Activated CD4-positive, CD25-positive, alpha-beta regulatory T cell treated with anti-CD3 and anti-CD28 coated beads, Interleukin-2, amount 50 U/mL, for 16 hours (primary cell): ENCODE measurements around the gene PCNX3.

Experiments used
- DNase-seq: peaks from one replicate; pipeline ENCODE4 v3.0.0-alpha.2; 2020; ENCODE audit warnings: low read depth, low spot score

The PCNX3 gene

DNA sequence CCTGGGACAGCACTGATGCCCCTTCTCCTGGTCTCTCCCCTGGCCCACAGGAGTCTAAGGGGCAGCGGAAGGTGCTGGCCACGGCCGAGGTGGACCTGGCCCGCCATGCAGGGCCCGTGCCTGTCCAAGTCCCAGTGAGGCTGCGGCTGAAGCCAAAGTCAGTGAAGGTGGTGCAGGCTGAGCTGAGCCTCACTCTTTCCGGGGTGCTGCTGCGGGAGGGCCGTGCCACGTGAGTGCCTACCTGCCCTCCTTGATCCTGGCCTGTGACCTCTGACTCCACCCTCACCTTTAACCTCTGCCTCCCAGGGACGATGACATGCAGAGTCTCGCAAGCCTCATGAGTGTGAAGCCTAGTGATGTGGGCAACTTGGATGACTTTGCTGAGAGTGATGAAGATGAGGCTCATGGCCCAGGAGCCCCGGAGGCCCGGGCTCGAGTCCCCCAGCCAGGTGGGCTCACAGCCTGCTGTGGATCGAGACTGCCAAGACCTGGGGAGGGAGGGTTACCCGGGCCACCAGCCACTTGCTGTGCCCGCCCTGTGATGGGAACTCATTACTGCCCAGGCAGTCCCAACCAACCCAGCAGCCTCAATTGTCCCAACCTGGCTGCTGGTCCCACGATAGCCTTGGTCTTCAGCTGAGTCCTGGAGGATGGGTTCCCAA, 35.4 kb upstream of the PCNX3 start:
- no peak for DNase-seq

DNA sequence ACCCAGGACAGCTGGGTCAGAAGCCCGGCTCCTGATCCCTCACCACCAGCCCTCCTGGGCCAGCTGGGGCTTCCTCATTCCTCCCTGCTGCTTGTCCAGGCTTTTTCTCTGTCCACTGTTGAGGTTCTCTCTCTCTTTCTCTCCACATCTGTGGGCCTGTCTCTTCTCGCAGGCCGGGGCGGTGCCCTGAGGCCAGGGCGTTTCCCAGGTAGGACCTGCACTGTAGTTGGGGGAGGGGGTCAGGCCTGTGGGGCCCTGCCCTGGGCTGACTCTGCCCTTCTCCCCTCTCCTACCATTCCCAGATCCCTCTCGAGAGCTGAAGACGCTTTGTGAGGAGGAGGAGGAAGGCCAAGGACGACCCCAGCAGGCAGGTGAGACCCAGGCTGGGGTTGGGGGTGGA, 34.8 kb upstream of the PCNX3 start:
- no peak for DNase-seq

DNA sequence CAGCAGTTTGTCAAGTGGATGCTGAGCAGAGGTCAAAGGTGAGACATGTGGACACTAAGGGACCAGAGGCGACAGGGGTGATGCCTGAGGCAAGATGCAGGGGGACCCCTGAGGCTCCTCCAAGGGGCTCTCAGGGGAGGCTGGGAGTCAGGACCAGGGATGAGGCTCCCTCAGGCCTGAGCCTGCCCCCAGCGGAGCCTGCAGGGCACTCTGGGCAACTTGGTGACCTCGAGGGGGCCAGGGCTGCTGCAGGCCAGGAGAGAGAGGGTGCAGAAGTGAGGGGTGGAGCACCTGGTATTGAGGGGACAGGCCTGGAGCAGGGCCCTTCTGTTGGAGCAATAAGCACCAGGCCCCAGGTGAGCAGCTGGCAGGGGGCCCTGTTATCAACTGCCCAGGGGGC, 33.6 kb upstream of the PCNX3 start:
- no peak for DNase-seq

DNA sequence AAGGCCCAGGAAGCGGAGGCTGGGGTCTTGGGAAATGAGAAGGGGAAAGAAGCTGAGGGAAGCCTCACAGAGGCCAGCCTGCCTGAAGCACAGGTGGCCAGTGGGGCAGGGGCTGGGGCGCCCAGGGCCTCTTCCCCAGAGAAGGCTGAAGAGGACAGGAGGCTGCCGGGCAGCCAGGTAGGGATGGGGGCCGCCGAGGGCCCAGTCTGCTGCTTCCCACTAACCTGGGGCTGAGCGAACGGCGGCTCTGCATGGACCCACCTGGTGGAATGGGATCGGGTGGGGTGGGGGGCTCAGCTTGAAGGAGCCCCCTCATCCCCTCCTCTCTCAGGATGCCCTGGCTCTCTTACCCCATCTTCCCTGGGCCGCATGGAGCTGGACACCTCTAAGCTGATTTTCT, 32.0 kb upstream of the PCNX3 start:
- DNase-seq: no peak

DNA sequence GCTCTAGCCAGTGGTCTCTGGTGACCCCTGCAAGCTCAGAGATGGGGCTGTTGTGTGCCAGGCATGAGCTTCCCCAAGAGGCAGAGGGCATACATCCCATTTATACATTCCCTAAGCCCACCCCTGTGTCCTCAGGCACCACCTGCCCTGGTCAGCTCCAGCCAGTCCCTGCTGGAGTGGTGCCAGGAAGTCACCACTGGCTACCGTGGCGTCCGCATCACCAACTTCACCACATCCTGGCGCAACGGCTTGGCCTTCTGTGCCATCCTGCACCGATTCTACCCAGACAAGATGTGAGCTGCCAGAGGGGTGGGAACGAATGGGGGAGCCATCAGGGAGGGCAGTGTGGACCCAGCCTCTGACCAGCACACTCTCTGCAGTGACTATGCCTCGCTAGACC, 31.5 kb upstream of the PCNX3 start:
- DNase-seq: no peak

DNA sequence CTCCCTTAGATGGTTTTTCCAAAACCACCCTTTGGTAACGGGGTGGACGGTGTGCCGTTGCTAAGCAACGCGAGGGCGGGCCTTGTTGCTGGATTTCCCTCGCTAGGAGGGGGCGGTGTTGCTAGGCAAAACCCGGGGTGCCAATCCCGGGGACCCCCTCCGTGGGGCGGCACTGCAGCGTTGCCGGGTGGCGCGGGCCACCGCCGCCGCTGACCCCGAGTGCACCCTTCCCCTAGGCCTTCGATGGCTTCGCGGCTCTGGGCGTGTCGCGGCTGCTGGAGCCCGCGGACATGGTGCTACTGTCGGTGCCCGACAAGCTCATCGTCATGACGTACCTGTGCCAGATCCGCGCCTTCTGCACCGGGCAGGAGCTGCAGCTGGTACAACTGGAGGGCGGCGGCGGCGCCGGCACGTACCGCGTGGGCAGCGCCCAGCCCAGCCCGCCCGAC, 30.8 kb upstream of the PCNX3 start:
- DNase-seq: no peak

DNA sequence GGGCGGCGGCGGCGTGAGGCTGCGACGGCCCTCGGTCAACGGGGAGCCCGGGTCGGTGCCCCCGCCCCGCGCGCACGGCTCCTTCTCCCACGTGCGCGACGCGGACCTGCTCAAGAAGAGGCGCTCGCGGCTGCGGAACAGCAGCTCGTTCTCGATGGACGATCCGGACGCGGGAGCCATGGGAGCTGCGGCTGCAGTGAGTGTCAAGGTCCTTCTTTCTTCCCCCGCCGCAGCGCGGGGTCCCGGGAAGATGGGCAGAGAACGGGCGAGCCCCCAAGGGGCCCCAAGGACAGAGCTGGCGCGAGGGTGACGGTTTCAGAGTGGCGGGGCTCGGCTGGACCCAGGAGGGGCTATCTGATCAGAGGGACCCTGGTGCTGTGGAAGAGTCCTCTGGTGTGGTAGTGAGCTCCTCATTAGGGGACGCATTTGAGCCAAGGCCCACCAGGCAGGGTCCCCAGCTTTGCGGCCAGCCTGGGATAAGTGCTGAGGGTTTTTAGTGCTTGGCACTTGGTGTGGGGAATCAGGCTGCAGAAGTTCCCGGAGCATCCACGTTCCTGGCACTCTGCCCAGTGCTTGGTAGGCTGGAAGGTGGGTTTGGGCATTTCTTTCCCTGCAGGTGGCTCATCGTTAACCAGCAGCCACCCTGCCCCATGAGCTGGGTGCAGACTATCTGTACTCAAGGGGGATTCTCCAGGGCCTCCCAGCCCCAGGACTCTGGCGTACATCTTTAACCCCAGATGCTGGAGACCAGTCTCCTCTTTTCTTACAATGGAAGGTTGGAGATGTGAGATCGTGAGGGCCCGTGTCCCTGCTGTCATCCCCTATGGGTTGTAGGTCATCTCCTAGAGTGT, 30.0 kb upstream of the PCNX3 start:
- no peak for DNase-seq

DNA sequence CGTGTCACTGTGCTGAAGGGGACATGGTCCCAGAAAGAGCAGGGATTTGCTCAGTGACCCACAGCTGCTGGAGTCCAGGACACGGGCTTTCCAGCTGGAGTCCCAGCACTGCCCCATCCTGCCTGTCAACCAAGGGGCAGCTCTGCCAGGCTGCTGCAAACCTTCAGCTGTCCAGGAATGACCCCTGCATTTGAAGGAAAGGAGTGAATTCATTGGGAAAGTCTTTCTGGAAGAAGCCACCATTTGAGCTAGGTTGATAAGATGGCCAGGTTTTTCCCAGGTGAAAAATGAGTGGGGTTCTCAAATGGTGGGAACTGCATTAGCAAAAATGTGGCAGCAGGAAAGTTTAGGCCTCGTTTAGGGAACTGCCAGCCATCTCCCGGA, 29.3 kb upstream of the PCNX3 start:
- DNase-seq: no peak

DNA sequence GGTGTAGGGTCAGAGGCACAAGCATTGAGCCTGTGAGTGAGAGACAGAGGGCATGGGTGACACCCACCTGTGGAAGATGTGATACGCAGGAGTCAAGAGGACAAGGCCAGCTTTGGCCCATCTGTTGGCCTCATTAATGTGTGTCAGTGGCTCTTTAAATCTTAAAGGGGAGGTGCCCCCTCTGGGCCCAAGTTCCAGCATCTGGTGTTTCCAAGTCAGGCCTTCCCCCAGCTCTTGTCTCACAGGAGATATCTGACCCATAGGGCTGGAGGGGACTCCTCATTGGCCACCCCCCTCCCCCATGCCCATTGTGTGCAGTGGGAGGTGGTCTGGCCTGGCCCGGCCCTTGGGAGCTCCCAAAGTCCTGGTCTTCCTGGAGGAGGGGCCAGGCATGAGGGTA, 28.9 kb upstream of the PCNX3 start:
- DNase-seq: no peak

DNA sequence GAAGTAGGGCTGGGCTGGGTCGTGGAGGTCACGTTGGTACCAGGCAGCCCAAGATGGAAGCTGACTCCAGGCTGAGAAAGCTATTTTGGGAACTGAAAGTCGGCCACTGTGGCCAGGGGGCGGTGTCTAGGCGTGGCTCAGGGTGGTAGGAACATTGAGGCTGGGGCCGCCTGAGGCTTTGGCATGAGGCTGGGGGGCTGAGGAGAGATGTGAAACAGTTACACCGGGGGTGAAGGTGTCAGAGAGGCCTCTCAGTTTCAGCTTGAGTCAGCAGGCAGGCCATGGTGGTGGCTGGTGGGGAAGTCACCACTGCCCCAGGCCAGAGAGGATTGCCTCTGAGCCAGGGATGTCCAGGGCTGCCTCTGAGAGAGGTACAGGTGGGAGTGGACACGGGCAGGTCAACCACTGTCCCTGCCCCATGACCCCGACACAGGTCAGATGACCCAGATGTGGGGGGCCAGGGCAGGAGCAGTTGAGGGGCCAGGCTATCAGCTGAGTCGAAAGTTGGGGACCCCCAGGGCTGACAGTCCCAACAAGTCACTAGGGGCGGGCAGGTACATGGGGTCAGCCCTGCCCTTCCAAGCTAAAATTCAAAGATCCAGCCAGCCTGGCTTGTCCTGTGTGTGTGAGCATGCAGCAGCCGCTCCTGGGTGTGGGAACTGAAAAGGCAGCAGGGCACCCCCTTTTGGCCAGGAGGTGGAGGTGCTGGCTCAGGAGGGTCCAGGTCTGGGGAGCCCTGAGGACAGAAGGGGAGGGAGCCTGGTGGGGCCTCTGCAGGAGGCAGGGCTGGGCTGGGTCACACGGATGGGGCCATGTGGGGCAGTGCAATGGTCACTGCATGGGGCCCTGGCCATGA, 27.1 kb upstream of the PCNX3 start:
- DNase-seq: no peak

DNA sequence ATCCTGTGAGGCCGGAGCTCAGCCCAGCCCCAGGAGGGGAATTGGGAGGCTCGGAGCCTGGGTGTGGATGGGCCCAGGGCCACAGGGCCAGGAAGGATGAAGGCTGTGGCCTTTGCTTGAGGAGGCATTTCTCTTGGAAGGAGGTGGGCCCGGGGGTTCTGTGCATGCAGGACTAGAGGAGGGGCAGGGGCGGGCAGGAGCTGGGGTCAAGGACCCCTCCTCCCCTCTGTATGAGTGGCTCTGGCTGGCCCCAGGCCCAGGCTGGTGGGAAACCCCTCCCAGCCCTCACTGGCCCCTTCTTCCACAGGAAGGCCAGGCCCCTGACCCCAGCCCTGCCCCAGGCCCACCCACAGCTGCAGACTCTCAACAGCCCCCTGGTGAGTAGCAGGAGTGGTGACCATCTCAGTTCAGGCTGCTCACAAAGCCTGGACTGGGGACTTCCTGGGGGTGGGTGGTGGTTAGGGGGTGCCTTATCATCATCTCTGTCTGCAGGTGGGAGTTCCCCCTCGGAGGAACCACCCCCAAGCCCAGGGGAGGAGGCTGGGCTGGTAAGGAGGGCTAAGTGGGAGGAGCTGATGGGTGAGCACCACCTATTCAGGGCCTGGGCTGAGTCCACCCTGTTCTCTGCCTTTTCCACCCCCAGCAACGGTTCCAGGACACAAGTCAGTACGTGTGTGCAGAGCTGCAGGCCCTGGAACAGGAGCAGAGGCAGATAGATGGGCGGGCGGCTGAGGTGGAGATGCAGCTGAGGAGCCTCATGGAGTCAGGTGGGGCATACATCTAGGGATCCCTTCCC, 25.9 kb upstream of the PCNX3 start:
- no peak for DNase-seq

DNA sequence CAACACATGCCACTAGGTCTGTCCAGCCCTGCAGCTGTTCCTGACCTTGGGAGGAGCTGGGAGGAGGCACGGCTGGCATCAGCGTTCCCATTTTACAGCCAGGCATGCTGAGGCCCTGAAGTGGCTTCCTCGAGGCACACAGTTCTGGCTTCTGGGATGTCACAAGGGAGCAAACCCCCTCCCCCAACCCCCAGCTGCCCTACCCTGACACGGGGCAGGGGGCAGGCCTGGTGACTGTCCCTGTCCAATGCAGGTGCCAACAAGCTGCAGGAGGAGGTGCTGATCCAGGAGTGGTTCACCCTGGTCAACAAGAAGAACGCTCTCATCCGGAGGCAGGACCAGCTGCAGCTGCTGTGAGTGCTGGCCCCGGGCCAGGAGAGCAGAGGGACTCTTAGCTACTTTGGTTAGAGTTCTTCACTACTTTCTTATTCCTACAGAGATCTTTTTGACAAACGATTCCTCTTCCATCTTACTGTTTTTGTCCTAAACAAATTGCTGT, 25.3 kb upstream of the PCNX3 start:
- DNase-seq: no peak

DNA sequence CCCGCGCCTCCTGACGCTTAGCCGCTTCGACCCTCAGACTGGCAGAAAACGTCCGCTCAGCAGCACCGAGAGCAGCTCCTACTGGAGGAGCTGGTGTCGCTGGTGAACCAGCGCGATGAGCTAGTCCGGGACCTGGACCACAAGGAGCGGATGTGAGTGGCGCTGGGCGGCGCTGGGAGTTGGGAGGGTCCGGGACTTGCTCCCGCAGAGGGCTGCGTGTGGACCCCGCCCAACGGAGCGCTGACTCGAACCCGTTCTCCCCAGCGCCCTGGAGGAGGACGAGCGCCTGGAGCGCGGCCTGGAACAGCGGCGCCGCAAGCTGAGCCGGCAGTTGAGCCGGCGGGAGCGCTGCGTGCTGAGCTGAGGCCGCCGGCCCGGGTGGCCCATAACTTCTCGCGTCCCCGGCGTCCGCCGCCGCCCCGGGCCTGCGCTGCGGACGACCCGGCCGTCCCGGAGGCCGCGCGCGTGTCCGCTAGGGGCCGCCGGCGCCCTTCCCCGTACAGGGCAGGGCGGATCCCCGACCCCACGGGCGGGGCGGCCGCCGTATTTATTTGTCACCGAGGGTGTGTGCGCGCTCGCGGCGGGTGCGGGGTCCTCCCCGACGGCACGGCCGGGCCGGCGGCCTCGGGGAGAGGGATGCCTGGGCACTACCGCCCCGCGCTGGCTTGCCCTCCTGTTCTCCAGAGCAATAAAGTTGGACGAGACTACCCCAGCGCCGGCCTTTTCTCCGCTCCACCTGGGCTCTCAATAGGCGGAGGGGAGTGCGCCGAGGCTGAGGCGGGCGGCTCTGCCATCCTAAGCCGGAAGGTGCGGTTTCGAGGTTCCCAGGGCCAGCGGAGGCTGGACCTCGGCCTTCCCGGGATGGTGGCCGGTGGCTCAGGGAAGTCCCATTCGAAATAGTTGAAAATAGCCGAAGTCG, 23.4 kb upstream of the PCNX3 start:
- DNase-seq: no peak

DNA sequence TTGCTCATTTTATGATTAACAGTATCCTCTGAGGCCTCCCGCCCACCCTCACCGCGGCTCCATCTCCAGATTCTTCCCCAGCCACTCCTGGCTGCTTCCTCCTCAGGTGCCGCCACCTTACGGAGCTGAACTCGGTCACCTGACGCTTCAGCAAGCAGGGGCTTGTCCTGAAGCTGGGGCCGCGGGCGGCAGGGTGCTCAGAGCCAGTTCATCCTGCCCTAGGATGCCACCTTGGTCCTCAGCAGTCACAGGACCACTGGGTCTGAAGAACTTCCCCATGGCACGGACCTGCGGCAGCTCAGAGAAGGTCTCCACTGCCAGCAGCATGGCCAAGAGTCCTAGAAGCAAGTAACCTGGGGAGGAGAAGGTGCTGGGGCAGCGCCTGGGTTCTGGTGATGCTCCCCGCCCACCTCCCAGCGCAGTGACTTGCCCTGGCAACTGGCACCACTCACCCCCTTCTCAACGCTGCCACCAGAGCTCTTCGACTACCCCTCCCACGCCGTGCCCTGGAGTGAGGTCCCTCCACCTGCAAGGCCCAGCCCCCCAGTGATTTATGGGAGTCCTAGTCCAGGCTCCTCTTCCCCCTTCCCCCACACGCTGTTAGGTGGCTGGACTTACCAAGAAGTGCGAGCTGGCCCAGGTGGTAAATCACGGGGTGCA, 22.6 kb upstream of the PCNX3 start:
- no peak for DNase-seq

DNA sequence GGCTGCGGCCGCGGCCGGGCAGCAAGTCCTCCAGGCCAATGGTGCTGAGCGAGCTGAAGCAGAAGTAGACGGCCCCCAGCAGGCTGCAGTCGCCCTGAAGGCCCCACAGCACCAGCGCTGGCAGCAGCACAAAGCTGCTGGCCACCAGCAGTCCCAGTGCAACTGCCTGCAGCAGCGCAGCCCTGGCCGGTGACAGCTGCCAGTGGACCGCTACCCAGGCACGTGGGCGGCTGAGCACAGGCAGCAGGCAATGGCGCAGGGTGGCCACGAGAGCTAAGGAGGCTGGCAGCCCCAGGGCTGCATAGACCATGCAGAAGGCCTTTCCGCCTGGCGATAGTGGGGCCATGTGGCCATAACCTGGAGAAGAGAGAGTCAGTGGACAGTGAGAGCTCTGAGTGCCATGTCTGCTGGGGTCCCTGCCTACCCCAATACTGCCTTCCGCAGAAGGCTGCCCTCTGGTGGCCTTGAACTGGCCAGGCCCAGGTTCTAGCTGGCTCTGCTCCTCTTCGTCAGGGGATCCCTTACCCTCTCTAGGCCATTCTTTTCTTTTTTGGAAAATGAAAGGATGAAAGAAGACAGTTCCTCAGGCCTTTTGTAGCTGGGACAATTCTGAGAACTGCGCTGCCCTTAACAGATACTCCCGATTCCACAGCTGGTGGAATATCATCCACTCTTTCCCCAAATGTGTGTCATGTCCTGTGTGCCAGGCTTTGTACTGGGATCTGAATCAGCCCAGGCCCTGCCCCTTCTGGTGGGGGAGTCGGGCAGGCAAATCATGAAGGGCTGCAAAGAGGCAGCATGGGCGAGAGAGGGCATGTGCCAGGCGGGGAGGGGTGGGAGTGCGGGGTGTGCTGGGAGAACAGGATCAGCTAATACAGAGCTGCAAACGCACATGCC, 21.8 kb upstream of the PCNX3 start:
- DNase-seq: no peak

DNA sequence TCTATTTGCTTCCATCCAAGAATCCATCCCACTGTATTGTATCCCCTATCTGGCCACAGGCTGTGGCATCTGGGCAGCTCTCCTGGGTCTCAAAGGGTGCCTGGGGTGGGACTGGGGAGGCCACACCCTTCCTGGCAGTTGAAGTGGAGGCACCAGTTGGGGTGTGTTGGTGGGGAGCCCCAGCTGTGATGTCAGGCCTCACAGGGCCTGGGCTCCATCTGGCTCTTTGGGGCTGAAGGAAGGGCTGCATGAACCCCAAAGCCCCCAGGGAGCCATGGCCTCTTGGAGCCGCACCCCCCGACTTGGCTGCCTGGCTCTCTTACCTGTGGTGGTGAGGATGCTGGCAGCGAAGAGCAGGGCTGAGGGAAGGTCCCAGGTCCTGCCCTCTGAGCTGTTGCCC, 20.4 kb upstream of the PCNX3 start:
- DNase-seq: no peak

DNA sequence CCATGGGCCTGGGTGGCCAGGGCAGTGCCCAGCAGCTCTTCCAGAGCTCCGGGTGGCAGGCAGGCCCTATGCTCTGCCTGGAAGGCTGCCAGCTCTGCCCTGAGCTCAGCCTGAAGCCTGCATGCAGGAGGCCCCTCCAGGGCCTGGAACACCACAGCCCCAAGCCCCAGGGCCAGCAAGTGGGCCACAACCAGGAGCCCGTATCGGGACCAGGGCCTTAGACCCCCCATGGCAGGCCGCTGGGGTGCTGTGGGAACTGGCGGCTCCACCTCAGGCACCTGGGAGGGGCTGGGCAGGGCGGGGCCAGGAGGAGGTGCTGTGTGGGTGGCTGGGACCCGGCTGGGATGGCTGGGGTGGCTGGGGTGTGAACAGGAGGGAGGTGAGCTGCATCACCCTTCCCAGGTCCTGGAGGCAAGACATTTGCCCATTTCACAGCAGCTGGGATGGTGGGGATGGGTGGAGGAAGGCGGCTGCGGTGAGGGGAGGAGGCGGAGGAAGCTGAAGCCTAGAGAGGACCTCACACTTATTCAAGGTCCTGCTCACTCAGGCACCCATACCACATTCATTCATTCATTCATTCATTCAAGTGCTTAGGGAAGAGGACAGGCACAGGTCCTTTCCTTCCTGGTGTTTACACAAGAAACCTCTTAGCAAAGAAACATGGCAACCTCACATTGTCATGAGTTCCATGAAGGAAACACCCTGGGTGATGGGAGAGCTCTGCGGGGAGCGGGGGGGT, 19.9 kb upstream of the PCNX3 start, which contains the start of gene KCNK7:
TSS of gene KCNK7 (minus strand) at position 258 of the 739 bp plus-strand sequence. CDS start at position 230, 28 bp downstream.
- DNase-seq: no peak

DNA sequence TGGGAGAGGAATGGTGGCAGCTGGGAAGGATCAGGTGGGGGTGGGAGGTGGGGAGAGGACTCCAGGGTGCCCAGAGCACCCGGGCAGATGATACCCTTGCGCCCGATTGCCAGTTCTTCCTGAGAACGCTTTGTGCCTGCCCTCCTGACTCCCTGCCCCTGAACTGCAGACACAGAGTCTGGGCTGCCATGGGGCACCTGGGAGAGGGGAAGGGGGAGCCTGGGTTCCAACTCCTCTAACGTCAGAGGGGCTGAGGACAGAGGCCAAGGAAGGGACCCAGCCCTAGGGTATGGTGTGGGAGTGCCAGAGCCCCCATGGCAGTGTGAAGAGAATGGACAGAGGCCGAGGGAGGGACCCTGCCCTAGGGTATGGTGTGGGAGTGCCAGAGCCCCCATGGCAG, 19.1 kb upstream of the PCNX3 start:
- no peak for DNase-seq
